ENCODE measurements around the gene APBA1.

GRCh38 chr9:69621730-69622460 lies 50.3 kb downstream of the APBA1 start:
- TF ChIP-seq POLR2A (IDR thresholded peaks at IDR 0.05) (no peak), CTCF (IDR thresholded peaks at IDR 0.05) (no peak)

All from heart left ventricle (tissue), 13 donors.